Stimulated activated CD8-positive, alpha-beta memory T cell treated with anti-CD3 and anti-CD28 coated beads, Interleukin-4, amount 100 ng/mL, for 24 hours (primary cell): ENCODE results near the gene GNL3L.
"Not testable (repeated sequence)": the region's sequence is repeated elsewhere in the genome, so short reads cannot be mapped to it uniquely, and the experiment has no call there.

Source experiments
- DNase-seq: peaks from one replicate; pipeline ENCODE4 v3.0.0-alpha.2; 2020; ENCODE audit warnings: low read depth

The GNL3L gene, protein sequence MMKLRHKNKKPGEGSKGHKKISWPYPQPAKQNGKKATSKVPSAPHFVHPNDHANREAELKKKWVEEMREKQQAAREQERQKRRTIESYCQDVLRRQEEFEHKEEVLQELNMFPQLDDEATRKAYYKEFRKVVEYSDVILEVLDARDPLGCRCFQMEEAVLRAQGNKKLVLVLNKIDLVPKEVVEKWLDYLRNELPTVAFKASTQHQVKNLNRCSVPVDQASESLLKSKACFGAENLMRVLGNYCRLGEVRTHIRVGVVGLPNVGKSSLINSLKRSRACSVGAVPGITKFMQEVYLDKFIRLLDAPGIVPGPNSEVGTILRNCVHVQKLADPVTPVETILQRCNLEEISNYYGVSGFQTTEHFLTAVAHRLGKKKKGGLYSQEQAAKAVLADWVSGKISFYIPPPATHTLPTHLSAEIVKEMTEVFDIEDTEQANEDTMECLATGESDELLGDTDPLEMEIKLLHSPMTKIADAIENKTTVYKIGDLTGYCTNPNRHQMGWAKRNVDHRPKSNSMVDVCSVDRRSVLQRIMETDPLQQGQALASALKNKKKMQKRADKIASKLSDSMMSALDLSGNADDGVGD

DNA sequence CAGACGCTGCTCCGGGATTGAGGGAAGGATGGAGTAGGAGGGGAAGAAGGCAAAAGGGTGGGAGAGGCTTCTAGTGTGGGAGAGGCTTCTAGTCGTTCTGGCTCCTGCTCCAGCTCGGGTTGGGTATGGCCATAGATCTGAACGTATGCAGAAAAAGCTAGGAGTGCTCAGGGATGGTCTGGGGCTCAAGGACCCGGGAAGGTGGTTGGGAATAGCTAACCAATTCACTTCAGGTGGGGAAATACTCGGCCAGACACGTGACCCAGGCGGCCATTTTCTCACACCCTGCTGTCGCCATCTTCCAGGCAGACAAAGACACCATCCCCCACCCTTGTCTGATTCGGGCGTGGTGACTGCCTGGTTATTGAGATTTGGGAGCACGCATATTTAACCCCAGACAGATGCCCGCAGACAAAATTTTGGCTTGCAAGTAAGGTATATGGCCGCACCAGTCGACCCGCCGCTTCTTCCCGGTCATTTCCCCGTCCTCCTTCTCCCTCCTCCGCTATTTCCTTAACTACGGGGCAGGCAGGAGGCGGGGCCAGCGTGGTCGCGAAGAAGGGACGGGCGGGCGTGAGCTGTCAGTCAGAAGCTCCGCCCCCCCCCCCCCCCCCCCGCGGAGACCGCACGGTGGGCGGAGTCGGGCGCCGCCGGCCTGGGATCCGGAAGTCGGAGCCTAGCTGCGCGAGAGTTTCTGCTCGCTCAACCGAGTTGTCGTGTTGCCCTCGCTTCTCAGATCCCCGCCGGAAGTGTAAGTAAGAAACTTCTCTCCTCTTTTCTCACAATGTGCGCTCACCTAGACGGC, at the start of gene GNL3L:
GNL3L (plus strand) TSS at position 668 of the 805 bp plus-strand sequence. CDS start 2,348 bp downstream, outside the sequence.
- DNase-seq = peak; percentile 61

DNA sequence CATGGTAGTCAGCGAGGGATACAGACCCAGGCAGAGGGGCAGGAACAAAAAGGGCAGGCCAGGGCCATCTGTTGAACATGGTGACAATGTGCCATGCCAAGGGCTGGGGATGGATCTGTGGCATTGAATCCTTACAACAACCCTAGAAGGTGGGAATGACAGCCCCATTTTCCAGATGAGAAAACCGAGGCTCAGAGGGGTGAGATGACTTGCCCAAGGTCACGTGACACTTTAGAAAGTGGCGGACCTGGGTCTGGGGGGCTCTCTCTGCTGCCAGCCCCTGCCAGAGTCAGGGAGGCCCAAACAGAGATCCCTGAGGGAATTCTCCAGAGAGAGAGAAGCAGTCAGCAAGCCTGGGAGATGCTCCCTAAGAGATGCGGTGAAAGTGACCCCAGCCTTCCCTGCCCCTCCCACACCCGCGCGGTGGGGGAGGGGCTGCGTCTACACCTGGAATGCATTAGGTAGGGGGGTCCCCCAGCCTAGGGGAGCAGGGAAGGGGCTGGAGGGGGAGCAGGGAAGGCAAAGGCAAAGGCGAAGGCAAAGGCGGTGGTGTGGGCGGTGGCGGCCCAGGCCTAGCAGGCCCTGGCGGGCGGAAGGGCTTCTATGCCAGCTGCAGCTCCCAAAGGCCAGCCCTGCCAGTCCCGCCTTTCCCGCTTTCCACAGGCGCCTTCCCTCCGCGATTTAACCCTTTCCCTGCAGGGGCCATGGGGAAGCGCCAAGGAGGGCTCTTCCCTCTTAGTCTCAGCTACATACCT, 47.0 kb upstream of the GNL3L start:
- DNase-seq = no peak

DNA sequence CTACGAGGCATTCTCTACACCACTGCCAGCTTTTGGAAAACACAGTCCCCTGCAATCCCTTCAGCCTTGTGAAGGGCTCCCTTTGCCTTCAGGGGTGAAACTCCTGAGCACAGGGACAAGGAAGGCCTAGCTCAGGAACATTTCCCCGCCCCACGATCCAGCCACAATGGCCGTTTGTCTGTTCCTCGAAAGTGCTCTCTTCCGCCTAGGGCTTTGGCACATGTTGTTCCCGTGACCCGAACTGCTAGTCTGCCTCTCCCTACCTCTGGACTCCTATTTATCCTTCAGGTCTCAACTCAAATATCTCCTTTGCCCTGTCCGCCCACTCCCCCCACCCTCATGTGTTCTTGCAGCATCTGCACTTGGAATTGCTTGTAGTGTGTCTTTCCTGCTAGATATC, 46.1 kb upstream of the GNL3L start:
- no peak for DNase-seq

DNA sequence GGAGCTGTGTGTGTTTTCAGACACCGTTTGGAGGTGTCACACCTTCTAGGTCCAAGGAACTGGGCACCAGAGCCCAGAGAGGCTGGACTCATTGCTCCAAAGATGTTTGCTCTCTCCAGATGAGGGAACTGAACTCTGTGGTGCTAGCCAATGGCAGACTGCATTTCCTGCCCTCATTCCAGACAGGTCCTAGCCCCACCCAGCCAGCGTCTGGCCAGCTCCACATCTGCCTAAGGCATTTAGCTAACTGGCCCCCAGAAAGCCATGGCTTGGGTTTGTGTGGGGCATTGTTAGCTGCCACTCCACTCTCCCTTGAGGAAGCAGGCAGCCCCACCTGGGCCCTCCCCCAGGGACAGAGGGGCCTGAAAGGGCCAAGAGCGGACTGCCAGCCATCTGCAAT, 45.4 kb upstream of the GNL3L start:
- DNase-seq = no peak

DNA sequence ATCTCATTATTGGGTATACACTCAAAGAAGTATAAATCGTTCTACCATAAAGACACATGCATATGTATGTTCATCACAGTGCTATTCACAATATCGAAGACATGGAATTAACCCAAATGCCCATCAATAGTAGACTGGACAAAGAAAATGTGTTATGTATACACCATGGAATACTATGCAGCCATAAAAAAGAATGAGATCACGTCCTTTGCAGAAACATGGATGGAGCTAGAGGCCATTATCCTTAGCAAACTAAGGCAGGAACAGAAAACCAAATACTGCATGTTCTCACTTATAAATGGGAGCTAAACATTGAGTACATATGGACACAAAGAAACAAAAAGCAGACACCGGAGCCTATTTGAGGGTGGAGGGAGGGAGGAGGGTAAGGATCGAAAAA, 40.2 kb upstream of the GNL3L start:
- not testable (repeated sequence) for DNase-seq

DNA sequence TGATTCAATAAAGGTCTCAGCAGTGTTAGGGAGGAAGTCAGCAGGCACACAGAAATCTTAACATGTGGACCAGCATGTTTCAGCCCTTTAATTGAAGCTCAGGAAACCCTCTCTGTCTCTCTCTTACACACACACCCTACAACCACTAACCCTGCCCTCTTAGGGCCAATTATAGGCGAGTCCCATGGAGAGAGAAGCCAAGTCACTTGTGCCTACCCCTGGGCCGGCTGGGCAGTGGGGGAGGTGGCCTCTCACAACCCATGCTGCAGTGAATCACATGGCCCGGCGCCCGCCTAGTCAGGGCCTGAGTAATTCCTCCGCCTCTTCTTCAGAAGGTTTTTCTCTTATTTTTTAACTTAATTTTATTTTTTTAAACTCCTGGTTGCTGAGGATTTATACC, 37.7 kb upstream of the GNL3L start:
- DNase-seq = no peak

DNA sequence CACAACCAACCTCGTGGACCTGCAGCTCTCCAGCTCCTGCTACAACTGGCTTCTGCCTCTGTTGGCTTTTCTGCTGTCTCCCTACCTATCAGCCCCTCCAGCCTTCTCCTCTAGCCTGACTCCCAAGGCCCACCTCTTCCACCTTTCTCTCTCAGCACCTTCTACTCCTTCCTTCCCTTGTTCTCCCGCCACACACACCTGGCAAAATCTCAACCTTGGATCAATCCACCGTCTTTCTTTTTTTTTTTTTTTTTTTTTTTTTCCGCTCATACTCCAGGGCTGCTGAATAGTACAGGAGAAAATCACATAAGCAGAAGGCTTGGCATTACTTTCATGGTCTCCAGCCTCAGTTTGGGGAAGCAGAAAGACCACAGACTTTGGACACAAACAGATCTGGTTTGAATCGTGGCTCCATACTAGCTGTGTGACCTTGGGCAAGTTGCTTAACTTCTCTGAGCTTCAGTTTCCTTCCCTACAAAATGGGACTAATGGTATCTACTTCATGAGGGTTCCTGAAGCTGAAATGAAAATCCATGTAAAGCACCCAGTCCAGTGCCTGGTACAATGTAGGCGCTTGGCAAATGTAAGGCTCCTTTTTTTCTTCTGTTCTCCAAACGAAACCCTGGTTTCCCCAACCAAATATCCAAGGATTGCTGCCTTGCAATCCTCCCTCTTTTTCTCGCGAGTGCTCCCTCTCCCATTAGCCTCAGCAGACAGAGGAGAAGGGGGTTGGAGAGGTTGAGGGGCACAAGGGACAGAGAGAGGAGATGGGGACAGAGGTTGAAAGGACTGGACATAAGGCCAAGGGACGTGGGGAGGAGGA, 35.6 kb upstream of the GNL3L start:
- no peak for DNase-seq

DNA sequence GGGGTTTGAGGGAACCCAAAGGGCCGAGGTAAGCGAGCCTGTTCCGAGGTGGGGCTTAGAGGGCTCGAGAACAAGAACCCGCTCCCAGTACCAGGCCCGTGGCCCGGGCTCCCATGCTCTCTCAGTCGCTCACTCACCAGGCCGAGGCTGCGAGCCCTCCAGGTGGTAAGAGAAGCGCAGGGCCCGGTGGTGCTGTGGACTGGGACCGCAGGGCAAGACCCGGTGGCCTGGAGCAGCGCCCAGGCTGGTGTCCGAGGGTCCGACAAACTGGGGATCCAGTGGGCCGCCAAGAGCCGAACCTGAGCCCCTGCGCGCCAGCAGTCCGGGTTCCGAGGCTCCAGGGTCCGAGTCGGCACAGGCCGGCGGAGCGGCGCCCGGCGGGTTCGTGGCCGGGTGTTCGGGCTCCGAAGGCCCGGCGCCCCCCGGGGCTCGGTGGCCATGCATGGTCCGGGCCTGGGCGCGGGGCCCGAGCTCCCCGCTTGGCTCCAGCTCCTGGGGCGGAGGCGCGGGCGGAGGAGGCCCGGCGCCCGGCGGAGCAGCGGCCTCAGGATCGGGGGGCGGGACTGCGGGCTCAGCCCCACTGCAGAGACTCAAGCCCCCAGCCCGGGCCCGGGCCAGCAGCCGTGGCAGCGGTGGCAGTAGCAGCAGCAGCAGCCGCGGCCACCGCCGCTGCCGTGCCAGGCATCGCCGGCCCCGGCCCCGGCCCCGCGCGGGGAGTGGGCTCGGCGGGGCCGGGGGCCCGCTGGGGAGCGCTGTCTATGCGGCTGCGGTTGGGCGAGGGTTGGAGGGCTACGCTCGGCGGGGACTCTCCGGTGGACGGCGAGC, 34.8 kb upstream of the GNL3L start:
- no peak for DNase-seq

DNA sequence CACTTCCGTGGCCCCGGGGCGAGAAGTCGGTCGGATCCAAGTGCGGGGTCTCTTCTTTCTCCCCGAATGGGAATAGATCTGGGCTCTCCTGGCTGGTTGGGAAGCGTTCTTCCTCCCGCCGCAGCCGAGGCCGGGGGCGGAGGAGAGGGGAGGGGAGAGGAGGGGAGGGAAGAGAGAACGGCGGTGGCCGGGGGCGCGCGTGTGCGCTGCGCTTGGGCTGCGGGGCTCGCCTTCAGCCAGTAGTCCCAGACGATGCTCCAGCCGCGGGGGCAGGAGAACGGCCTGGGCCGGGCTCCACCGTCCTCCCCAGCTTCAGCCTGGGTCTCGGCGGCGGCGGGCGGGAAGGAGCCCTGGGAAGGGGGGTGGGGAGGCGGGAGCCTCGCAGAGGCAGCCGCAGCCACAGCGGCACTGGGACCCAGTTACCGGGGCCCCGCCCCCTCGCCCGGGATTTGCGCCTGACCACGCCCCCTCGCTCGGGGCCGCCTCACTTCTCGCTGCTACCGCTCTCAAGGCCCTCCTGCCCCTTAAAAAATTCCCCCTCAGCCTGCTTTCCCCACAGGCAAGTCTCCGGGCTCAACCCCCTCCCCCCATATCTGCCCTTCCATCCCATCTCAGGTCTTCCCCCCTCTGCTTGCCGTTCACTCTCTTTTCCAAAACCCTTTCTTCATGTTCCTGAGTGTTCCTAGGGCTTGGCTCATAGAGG, 34.1 kb upstream of the GNL3L start, which contains the start of gene FGD1:
FGD1 (minus strand) TSS at position 421 of the 703 bp plus-strand sequence. CDS start 802 bp downstream, outside the sequence.
- DNase-seq = peak; percentile 28

DNA sequence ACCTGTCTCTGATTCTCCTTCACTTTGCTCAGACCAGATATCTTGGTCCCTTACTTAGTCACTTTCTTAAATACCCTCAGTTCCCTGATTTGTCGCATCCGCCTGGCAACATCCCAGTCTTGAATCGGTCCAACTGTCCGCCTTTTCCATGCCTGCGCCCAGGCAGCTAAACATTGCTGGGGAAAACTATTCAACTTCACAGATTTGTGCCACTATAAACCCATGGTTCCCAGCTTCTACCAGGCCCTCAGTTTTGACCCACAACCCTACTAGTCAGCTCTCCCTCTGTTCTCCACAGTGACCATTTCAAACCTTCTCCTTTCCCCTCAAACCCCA, 33.5 kb upstream of the GNL3L start:
- no peak for DNase-seq

DNA sequence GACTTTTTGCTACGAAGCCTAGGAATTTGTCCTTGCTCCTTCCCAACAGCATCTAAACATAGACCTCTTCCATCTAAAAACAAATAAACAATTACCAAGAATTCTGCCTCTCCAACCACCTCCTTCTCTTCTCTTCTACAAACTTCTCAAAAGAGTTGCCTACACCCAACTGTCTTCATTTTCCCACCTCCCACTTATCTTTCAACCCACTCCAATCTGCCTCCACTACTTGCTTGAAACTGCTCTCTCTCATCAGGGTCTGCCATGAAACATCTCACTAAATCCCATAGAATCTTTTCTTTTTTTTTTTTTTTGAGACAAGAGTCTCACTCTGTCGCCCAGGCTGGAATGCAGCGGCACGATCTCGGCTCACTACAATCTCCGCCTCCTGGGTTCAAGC, 33.1 kb upstream of the GNL3L start:
- DNase-seq = no peak

DNA sequence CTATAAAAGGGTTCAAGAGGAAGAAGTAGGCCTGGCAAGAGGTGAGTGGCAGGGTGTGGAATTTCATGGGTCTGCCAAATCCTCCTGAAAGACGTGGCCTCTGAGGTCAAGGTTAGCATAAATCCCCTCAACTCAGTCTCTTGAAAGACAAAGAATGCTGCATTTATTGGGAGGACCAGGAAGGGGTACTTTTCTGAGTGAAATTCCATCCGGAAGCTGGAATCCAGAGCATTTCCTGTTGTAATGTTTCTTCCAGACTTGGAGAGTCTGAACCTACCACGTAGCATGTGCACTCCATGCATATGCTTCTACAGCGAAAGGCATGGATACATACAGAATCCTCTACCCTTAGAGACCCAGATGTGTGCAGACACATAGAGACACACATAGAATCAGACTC, 20.6 kb upstream of the GNL3L start:
- DNase-seq = no peak

DNA sequence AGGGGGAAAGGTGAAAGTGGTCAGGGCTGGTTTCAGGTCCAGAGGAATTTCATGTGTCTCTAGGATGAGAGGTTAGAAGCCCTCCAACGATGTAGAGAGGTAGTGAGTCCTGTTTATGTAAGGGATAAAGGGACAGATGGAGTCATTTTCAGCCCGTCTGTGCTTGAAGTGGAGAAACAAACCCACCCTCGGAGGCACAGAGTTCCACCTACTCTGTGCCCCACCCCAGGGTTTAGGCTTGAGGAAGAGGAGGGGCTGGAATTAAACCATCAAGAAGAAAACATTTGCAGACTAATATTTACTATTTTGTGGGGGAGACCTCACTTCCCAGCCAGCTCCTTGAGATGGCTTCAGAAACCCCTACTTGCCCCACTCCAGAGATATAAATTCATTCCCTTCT, 868 bp upstream of the GNL3L start:
- DNase-seq = no peak

DNA sequence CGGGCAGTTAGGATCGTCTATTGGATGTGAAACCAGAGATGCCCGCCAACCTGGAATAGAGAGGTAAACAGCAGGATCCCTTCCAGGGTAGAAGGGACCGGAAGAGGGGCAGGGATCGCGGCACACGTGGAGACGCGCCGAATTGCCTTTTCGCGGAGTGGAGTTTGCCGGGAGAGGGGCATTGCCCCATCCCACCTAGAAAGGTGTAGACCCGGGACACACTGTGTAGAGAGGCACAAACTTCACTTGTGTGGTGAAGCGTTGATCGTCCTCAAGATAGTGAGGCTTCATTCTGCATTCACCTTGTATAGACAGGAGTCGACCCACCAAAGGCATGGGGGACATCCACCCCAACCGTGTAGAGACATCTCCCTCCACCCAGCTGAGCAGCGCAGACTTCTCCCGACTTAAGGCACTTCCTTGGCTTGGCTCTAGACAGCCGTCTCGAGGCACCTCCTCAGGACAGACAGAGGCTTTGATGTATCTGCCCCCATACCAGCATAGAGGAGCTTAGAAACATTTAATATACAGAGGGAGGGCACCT, 410 bp downstream of the GNL3L start:
- no peak for DNase-seq

DNA sequence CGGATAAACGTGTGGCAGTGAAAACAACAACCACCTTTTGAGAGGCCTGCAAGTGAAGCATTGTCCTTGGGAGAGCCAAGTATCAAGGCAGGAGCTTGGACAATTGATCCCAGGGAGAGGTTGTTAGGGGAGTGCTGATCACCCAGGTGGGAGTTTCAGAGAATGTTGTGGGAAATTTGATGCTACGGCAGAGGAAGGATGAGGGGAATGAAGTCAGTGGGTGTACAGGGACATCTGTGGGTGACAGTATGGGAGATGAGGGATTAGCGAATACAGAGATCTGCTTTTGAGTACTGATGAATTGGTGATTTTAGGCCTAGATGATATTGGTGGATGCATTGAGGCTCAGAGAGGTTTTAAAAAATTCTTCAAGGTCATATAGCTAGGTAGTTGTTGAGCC, 4.3 kb downstream of the GNL3L start:
- no peak for DNase-seq

DNA sequence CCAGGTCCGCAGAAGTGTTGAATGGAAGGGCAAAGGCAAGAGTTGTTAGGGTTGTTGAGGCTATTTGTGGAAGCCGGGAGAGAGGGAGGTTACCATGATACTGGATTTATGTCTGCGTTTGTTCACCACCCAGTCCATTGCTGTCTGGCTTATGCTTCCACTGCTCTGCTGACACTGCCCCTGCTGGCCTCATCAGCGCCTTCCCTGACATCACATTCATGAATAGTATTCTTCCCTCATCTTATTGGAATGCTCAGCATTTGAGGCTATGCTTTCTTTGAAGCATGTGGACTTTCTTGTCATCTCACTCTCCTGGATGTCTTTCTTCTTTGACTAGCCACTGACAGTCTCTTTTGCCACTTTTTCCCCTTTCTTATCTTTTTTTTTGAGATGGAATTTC, 10.3 kb downstream of the GNL3L start:
- DNase-seq = no peak

DNA sequence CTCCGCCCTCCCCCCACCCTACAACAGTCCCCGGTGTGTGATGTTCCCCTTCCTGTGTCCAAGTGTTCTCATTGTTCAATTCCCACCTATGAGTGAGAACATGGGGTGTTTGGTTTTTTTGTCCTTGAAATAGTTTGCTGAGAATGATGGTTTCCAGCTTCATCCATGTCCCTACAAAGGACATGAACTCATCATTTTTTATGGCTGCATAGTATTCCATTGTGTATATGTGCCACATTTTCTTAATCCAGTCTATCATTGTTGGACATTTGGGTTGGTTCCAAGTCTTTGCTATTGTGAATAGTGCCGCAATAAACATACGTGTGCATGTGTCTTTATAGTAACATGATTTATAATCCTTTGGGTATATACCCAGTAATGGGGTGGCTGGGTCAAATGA, 12.2 kb downstream of the GNL3L start:
- DNase-seq = not testable (repeated sequence)

DNA sequence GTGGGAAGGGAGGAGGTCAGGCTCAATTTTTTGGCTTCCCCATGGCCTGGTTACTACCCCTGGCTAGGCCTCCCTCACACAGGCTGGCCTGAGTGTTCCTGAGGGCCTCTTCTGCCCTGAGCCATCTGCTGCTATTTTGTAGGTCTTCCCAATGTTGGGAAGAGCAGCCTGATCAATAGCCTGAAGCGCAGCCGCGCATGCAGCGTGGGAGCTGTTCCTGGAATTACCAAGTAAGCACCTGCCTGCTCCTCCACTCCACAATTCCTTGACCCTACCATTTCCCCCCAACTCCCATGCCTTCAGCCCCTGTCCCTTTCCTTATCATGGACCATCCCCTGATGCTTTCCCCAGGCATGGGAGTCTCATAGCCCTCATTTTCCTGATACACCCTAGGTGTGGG, 20.8 kb downstream of the GNL3L start:
- DNase-seq = no peak

DNA sequence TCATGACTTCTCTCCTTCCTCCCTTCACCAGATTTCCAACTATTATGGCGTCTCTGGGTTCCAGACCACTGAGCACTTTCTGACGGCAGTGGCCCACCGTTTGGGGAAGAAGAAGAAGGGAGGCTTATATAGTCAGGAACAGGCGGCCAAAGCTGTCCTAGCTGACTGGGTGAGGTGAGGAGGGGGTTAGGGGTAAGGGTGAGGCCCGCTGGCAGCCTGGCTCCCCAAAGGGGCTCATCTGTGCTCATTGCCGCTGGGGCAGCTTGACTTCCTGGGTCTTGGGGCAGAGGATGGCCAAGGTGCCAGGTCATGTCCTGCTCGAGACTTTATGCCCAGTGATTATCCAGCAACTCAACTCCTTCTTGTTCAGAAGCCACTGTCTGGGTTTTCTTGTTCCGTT, 21.8 kb downstream of the GNL3L start:
- no peak for DNase-seq

DNA sequence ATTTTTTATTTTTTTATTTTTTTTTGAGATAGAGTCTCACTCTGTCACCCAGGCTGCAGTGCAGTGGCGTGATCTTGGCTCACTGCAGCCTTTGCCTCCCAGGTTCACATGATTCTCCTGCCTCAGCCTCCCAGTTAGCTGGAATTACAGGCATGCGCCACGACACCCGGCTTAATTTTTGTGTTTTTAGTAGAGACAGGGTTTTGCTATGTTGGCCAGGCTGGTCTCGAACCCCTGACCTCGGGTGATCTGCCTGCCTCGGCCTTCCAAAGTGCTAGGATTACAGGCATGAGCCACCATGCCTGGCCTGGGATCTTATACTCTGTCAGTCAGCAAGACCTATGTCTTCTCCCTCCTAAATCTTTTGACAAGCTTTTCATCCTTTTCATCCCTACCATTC, 25.0 kb downstream of the GNL3L start:
- not testable (repeated sequence) for DNase-seq
